ENCODE data around the gene TIAM1. TPM values are rescaled to one million over a fixed set of nuclear protein-coding genes. Genes with fewer than 3 reads are reported as not detected.

Gene TIAM1
- total RNA-seq, 1 donor from 2014 or later = 41.3 TPM

DNA sequence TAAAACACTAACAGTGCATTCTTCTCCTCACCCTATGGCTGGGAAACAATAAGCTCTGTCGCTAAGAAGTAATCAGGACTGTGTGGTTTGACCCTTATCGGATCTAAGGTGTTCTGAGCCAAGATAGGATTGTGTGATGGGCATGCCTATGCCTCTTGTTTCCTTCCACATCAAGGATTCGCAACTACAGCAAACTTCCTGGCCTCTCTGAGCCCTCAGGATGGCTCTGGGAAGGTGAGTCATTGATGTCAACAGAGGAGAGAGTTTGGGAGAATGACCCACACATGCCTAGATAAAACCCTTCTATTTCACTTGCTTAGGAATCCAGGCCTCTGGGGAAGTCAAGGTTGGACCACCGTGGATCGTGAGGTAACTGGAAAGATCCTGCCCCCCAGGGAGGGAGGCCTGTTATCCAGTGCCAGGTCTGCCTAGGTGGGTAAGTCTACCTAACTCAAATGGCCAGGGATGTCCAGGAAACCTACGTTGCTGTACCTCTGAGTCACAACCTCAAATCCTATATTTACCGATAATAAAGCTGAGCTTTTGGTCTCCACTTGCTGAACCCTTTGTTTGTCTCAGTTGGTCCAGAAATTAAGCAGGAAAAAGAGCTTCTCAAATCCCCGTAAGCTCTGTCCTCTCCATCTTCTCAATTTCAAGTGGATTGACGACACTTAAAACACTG is 27.4 kb downstream of the TIAM1 start:
- no peak overlapping the region for H3K4me3 ChIP-seq
- TF ChIP-seq, protein P1, sequence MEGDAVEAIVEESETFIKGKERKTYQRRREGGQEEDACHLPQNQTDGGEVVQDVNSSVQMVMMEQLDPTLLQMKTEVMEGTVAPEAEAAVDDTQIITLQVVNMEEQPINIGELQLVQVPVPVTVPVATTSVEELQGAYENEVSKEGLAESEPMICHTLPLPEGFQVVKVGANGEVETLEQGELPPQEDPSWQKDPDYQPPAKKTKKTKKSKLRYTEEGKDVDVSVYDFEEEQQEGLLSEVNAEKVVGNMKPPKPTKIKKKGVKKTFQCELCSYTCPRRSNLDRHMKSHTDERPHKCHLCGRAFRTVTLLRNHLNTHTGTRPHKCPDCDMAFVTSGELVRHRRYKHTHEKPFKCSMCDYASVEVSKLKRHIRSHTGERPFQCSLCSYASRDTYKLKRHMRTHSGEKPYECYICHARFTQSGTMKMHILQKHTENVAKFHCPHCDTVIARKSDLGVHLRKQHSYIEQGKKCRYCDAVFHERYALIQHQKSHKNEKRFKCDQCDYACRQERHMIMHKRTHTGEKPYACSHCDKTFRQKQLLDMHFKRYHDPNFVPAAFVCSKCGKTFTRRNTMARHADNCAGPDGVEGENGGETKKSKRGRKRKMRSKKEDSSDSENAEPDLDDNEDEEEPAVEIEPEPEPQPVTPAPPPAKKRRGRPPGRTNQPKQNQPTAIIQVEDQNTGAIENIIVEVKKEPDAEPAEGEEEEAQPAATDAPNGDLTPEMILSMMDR (IDR thresholded peaks at IDR 0.05) = no peak
- TF ChIP-seq POLR2AphosphoS5 (IDR thresholded peaks at IDR 0.05; ENCODE audit: insufficient read depth in 1 of 2, low read depth in 1 of 2) = no peak
- no peak for TF ChIP-seq POLR2A (IDR thresholded peaks at IDR 0.05)
- no peak overlapping the region for H3K27ac ChIP-seq
- H3K4me1 ChIP-seq = no peaks in the 10 kb centered on the region
- no peaks in the 10 kb centered on the region for H3K36me3 ChIP-seq
- H3K9me3 ChIP-seq = no peaks in the 10 kb centered on the region
- DNase-seq (ENCODE audit: extremely low spot score in 2 of 2) = no peak
- intact Hi-C loops (cut with DNase I) = no loop called here
- no peaks in the 10 kb centered on the region for H3K27me3 ChIP-seq

DNA sequence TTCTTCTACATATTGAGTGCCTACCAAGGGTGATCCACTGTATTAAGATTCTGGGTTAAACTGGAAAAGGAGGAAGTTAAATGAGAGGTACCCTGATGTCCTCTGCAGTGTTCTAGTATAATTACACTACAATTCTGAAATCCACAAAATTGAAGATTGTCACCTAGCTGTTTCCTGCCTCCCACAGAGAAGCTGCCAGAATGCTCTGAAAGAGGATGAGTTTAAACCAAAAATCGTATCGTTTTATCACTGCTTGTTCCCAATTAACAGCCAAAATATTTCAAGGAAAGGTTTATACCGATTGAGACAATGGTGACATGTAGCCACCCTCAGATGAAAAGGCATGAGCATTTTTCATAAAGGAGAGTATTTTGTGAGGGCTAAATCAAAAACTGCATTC is 28.0 kb downstream of the TIAM1 start:
- Histone ChIP-seq H3K4me3 (no peak overlapping the region), H3K4me1 (no peaks in the 10 kb centered on the region), H3K9me3 (no peaks in the 10 kb centered on the region), H3K36me3 (no peaks in the 10 kb centered on the region), H3K27me3 (no peaks in the 10 kb centered on the region), H3K27ac (no peak overlapping the region)
- intact Hi-C loops (cut with DNase I) = no loop called here
- TF ChIP-seq POLR2AphosphoS5 (IDR thresholded peaks at IDR 0.05; ENCODE audit: insufficient read depth in 1 of 2, low read depth in 1 of 2) = no peak
- no peak for TF ChIP-seq POLR2A (IDR thresholded peaks at IDR 0.05)
- TF ChIP-seq, protein P1 (IDR thresholded peaks at IDR 0.05) = no peak
- no peak for DNase-seq (ENCODE audit: extremely low spot score in 2 of 2)

DNA sequence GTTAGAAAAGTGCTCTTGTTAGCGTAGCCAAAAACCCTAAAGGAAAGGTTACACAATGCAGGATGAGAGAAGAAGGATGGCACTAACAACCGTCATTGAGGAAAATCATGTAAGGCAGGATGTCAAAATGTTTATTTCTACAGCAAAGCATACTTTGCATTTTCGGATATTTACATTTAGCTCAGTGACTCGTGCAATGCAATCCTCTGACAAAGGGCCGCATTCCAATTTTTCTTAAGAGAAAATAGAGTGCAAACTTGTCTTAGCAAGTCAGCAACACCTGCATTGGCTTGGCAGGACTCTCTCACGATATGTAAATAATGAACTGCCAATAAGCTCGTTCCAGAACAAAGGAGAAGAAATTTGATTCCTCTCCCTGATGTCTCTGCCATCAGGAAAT is 33.3 kb downstream of the TIAM1 start:
- Histone ChIP-seq H3K27me3 (no peaks in the 10 kb centered on the region), H3K27ac (no peak overlapping the region), H3K9me3 (no peaks in the 10 kb centered on the region), H3K4me3 (no peak overlapping the region), H3K36me3 (no peaks in the 10 kb centered on the region), H3K4me1 (no peaks in the 10 kb centered on the region)
- intact Hi-C loops (cut with DNase I) = no loop called here
- peak in 1 of 2 donors; percentile 11 for TF ChIP-seq POLR2AphosphoS5 (IDR thresholded peaks at IDR 0.05; ENCODE audit: insufficient read depth in 1 of 2, low read depth in 1 of 2)
- TF ChIP-seq, protein P1 (IDR thresholded peaks at IDR 0.05) = no peak
- no peak for DNase-seq (ENCODE audit: extremely low spot score in 2 of 2)

DNA sequence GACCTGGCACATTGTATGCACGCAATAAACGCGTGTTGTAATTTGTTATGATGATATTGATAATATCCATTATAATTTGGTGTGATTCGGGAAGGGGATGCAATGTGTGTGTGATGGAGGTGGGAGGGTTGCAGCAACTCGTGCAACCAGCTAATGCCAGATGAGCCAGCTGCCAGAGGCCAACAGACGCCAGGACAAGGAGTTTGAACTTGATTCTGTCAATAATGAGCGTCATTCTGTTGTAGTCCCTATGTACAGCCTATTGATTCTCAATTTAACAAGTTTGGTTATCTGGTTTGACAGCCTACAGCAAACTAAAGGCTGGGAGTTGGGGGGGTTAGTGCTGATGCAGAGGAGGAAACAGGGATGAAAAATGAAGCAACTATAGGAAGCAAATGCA is 35.5 kb downstream of the TIAM1 start:
- Histone ChIP-seq H3K4me3 (no peak overlapping the region), H3K4me1 (no peaks in the 10 kb centered on the region), H3K27ac (no peak overlapping the region), H3K27me3 (no peaks in the 10 kb centered on the region), H3K36me3 (no peaks in the 10 kb centered on the region), H3K9me3 (no peaks in the 10 kb centered on the region)
- TF ChIP-seq, protein P1 (IDR thresholded peaks at IDR 0.05) = no peak
- TF ChIP-seq POLR2A (IDR thresholded peaks at IDR 0.05) = no peak
- TF ChIP-seq POLR2AphosphoS5 (IDR thresholded peaks at IDR 0.05; ENCODE audit: insufficient read depth in 1 of 2, low read depth in 1 of 2) = no peak
- intact Hi-C loops (cut with DNase I) = no loop called here
- DNase-seq (ENCODE audit: extremely low spot score in 2 of 2) = no peak

DNA sequence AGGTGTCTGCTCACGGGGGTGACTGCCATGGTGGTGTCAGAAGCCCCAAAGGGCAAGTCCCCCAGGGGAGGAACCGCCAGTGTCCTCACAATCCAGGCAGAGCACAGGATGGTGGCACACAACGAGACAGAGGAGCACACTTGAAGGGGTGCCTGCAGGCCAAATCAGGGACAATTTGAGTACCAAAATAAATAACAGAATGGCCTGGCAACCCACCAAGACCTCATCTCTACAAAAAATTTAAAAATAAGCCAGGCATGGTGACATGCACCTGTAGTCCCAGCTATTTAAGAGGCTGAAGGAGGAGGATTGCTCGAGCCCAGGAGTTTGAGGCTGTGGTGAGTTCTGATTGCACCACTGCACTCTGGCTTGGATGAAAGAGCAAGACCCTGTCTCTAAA is 38.2 kb downstream of the TIAM1 start:
- TF ChIP-seq POLR2AphosphoS5 (IDR thresholded peaks at IDR 0.05; ENCODE audit: insufficient read depth in 1 of 2, low read depth in 1 of 2) = no peak
- TF ChIP-seq, protein P1 (IDR thresholded peaks at IDR 0.05) = no peak
- no peak for TF ChIP-seq POLR2A (IDR thresholded peaks at IDR 0.05)
- no peaks in the 10 kb centered on the region for H3K27me3 ChIP-seq
- intact Hi-C loops (cut with DNase I) = no loop called here
- H3K9me3 ChIP-seq = no peaks in the 10 kb centered on the region
- DNase-seq (ENCODE audit: extremely low spot score in 2 of 2) = no peak
- no peak overlapping the region for H3K27ac ChIP-seq
- no peaks in the 10 kb centered on the region for H3K36me3 ChIP-seq
- H3K4me1 ChIP-seq = no peaks in the 10 kb centered on the region
- no peak overlapping the region for H3K4me3 ChIP-seq

Measured in vagina (tissue), 2 donors.